H9 (cell line): ENCODE results near the gene MYO7B. TPM values are rescaled to one million over a fixed set of nuclear protein-coding genes. Genes with fewer than 3 reads are reported as not detected.

Experiments
- DNase-seq: peaks from one replicate; pipeline ENCODE4 v3.0.0-alpha.2; 2017
- H2AFZ ChIP-seq: one replicate; pipeline ENCODE4 v1.6.1; 2013; ENCODE audit warnings: mild to moderate bottlenecking, low read length, control low read depth, moderate library complexity
- H2AK5ac ChIP-seq: 2 replicates; pipeline ENCODE4 v1.6.1; 2013; ENCODE audit warnings: low read length, control low read depth, mixed read lengths; ENCODE audit not compliant: insufficient read length
- H2BK120ac ChIP-seq: one replicate; pipeline ENCODE4 v1.6.1; 2013; ENCODE audit warnings: low read depth, mild to moderate bottlenecking, low read length, control low read depth, inconsistent platforms; ENCODE audit not compliant: poor library complexity, severe bottlenecking
- H2BK12ac ChIP-seq: 2 replicates; pipeline ENCODE4 v1.6.1; 2013; ENCODE audit warnings: low read length, control low read depth, mixed read lengths, low read depth; ENCODE audit not compliant: insufficient read length
- H2BK15ac ChIP-seq: 2 replicates; pipeline ENCODE4 v1.6.1; 2013; ENCODE audit warnings: low read depth, low read length, control low read depth
- H2BK20ac ChIP-seq: one replicate; pipeline ENCODE4 v1.6.1; 2013; ENCODE audit warnings: low read depth, mild to moderate bottlenecking, low read length, control low read depth, inconsistent platforms; ENCODE audit not compliant: poor library complexity, severe bottlenecking
- H2BK5ac ChIP-seq: 2 replicates; pipeline ENCODE4 v1.6.1; 2013; ENCODE audit warnings: low read length, control low read depth, mixed read lengths; ENCODE audit not compliant: insufficient read length
- H3K14ac ChIP-seq: 2 replicates; pipeline ENCODE4 v1.6.1; 2013; ENCODE audit warnings: low read length, control low read depth; ENCODE audit not compliant: insufficient read depth
- H3K18ac ChIP-seq: 2 replicates; pipeline ENCODE4 v1.6.1; 2013; ENCODE audit warnings: low read depth, mild to moderate bottlenecking, mixed read lengths, low read length, control low read depth; ENCODE audit not compliant: insufficient read length
- H3K23ac ChIP-seq: 2 replicates; pipeline ENCODE4 v1.6.1; 2013; ENCODE audit warnings: low read length, control low read depth, mixed read lengths, low read depth; ENCODE audit not compliant: insufficient read length
- H3K23me2 ChIP-seq: 2 replicates; pipeline ENCODE4 v1.6.1; 2013; ENCODE audit warnings: low read depth, mild to moderate bottlenecking, mixed read lengths, low read length, control low read depth; ENCODE audit not compliant: insufficient read length, poor library complexity, severe bottlenecking
- H3K27ac ChIP-seq: 2 replicates; pipeline ENCODE4 v1.5.1; 2013; ENCODE audit warnings: low read length, control low read depth, mixed read lengths, low read depth; ENCODE audit not compliant: insufficient read length
- H3K27me3 ChIP-seq: 2 replicates; pipeline ENCODE4 v1.6.1; 2013; ENCODE audit warnings: low read length, control low read depth, inconsistent platforms; ENCODE audit not compliant: insufficient read depth
- H3K4ac ChIP-seq: 2 replicates; pipeline ENCODE4 v1.6.1; 2013; ENCODE audit warnings: low read depth, mild to moderate bottlenecking, control low read depth, inconsistent platforms, low read length, moderate library complexity
- H3K4me1 ChIP-seq: 2 replicates; pipeline ENCODE4 v1.6.1; 2013; ENCODE audit warnings: low read length, control low read depth, inconsistent platforms; ENCODE audit not compliant: insufficient read depth
- H3K4me2 ChIP-seq: 2 replicates; pipeline ENCODE4 v1.6.1; 2013; ENCODE audit warnings: low read length, control low read depth, mixed read lengths; ENCODE audit not compliant: insufficient read length, insufficient read depth
- H3K56ac ChIP-seq: 2 replicates; pipeline ENCODE4 v1.6.1; 2013; ENCODE audit warnings: low read depth, mild to moderate bottlenecking, mixed read lengths, low read length, control low read depth; ENCODE audit not compliant: insufficient read length
- H3K79me1 ChIP-seq: 2 replicates; pipeline ENCODE4 v1.6.1; 2013; ENCODE audit warnings: low read depth, mild to moderate bottlenecking, moderate library complexity, low read length, control low read depth, inconsistent platforms; ENCODE audit not compliant: insufficient read depth, poor library complexity, severe bottlenecking
- H3K79me2 ChIP-seq: 2 replicates; pipeline ENCODE4 v1.6.1; 2013; ENCODE audit warnings: low read length, control low read depth, inconsistent platforms; ENCODE audit not compliant: insufficient read depth
- H3K9ac ChIP-seq: 2 replicates; pipeline ENCODE4 v1.6.1; 2013; ENCODE audit warnings: low read length, control low read depth, mixed read lengths; ENCODE audit not compliant: insufficient read length; ENCODE audit errors: extremely low read depth
- H3K9me3 ChIP-seq: one replicate; pipeline ENCODE4 v1.6.1; 2013; ENCODE audit warnings: low read depth, low read length, inconsistent platforms; ENCODE audit not compliant: control insufficient read depth
- H3T11ph ChIP-seq: one replicate; pipeline ENCODE4 v1.6.1; 2013; ENCODE audit warnings: mild to moderate bottlenecking, low read length, control low read depth, inconsistent platforms
- H4K20me1 ChIP-seq: one replicate; pipeline ENCODE4 v1.6.1; 2013; ENCODE audit not compliant: control insufficient read depth, insufficient read length, insufficient read depth
- H4K5ac ChIP-seq: 2 replicates; pipeline ENCODE4 v1.6.1; 2013; ENCODE audit warnings: low read depth, mild to moderate bottlenecking, mixed read lengths, low read length, control low read depth; ENCODE audit not compliant: insufficient read length
- H4K8ac ChIP-seq: replicated peaks from 2 replicates; pipeline ENCODE4 v1.6.1; 2013; ENCODE audit warnings: low read length, control low read depth, mixed read lengths, low read depth; ENCODE audit not compliant: insufficient read length
- H4K91ac ChIP-seq: 2 replicates; pipeline ENCODE4 v1.6.1; 2013; ENCODE audit warnings: low read depth, mild to moderate bottlenecking, moderate library complexity, mixed read lengths, low read length, control low read depth; ENCODE audit not compliant: insufficient read length
- H3K27ac Mint-ChIP-seq, 3 experiments: 2 replicates in 2 of 3; 3 replicates in 1 of 3; pipeline ENCODE4 v1.8.0; 2020 to 2021; ENCODE audit warnings: mixed read lengths in 3 of 3, mild to moderate bottlenecking in 1 of 3, moderate library complexity in 1 of 3
- H3K27me3 Mint-ChIP-seq: 2 replicates; pipeline ENCODE4 v1.8.0; 2021; ENCODE audit warnings: low read depth, mild to moderate bottlenecking, moderate library complexity, mixed read lengths
- H3K36me3 Mint-ChIP-seq, 3 experiments: 2 replicates in 2 of 3; 3 replicates in 1 of 3; pipeline ENCODE4 v1.8.0; 2020 to 2021; ENCODE audit warnings: low read depth in 3 of 3, mixed read lengths in 3 of 3; ENCODE audit not compliant: insufficient read depth in 1 of 3
- H3K4me1 Mint-ChIP-seq, 2 experiments: 2 replicates each; pipeline ENCODE4 v1.8.0; 2020; ENCODE audit warnings: mixed read lengths in 2 of 2
- H3K4me3 Mint-ChIP-seq, 2 experiments: 2 replicates in 1 of 2; 3 replicates in 1 of 2; pipeline ENCODE4 v1.8.0; 2020 to 2021; ENCODE audit warnings: mild to moderate bottlenecking in 2 of 2, mixed read lengths in 2 of 2, moderate library complexity in 1 of 2
- H3K9me3 Mint-ChIP-seq, 2 experiments: 2 replicates in 1 of 2; 3 replicates in 1 of 2; pipeline ENCODE4 v1.8.0; 2020; ENCODE audit warnings: mild to moderate bottlenecking in 2 of 2, mixed read lengths in 2 of 2, moderate library complexity in 1 of 2
- WGBS: extraction: QIAGEN DNeasy Blood & Tissue Kit; methylation state at CpG from one replicate; pipeline ENCODE4 v1.1.7; 2013; ENCODE audit warnings: missing lambda C conversion rate, low lambda C conversion rate, mixed read lengths; ENCODE audit not compliant: insufficient read length; ENCODE audit errors: extremely low coverage; 5-methylcytosine and 5-hydroxymethylcytosine counted together
- total RNA-seq: library from RNA; stranded (reverse); gene quantifications from 2 replicates; pipeline ENCODE4 v1.2.1, GENCODE V29; 2021
- TF ChIP-seq, protein P1 (sequence below): fragments of 200-600 bp; sonication (generic); conservative IDR thresholded peaks from 3 replicates; pipeline ENCODE4 v1.8.0; 2021; ENCODE audit warnings: antibody characterized with exemption, mild to moderate bottlenecking

MYO7B gene
- total RNA-seq, 1 experiment from 2014 or later: not detected

DNA sequence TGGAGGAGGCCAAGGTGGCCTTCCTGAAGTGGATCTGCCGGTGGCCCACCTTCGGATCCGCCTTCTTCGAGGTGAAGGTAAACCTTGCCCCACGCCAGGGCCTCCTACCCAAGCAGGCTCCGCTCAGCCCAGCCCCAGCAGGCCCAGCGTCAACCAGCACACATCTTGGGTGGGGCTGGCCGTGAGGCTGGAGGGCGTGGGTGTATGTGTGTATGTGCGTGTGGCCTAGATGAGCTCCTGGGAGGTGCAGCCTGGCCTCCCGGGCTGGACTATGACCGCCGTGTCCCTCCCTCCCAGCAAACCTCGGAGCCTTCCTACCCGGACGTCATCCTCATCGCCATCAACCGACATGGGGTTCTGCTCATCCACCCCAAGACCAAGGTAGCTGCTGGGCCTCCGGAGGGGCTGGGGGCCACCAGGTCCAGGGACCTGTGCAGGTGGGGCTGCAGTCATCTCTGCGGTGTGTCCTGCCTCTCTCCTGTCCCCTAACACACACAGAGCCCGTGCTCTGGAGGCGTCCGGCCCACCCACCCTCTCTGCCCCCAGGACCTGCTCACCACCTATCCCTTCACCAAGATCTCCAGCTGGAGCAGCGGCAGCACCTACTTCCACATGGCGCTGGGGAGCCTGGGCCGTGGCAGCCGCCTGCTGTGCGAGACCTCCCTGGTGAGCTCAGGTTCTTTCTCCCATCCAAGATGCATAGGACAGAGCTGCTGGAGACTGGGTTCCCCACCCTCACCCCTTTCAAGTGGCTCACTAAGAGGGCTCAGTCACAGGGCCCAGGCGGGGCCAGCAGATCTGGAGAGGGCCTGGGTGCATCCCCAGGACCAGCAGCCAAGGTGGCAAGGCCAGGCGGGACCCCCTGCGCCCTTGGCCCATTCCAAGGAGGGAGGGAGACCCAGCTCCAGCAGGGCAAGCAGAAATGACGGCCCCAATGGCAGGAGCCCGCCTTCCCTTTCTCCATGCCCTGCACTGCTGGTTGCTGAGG lies 101.1 kb downstream of the MYO7B start:
- Histone ChIP-seq H3K23ac (no peak overlapping the region), H4K5ac (no peak overlapping the region), H3K27me3 (no peaks in the 10 kb centered on the region), H3K23me2 (no peaks in the 10 kb centered on the region), H3K4me2 (no peak overlapping the region), H3K9ac (no peak overlapping the region), H2BK20ac (no peak overlapping the region), H3K18ac (no peak overlapping the region), H2BK5ac (no peak overlapping the region), H3T11ph (no peak overlapping the region), H3K27ac (no peak overlapping the region), H2BK120ac (no peak overlapping the region), H3K9me3 (no peaks in the 10 kb centered on the region), H4K20me1 (no peaks in the 10 kb centered on the region), H2BK15ac (no peak overlapping the region), H4K91ac (no peak overlapping the region), H3K14ac (no peak overlapping the region; the same call in 1 of the 2 replicates), H3K79me1 (no peaks in the 10 kb centered on the region), H2AFZ (no peak overlapping the region), H3K56ac (no peak overlapping the region), H4K8ac (no peak overlapping the region), H3K79me2 (no peaks in the 10 kb centered on the region), H2AK5ac (no peak overlapping the region), H3K4ac (no peak overlapping the region), H2BK12ac (no peak overlapping the region), H3K4me1 (no peaks in the 10 kb centered on the region; the same call in 1 of the 2 replicates)
- no CpG with 5 or more reads among the region's 33 CpGs for WGBS
- peak overlapping the region in 1 of 3 experiments; percentile 77; a peak in 1 of 7 replicates for H3K27ac Mint-ChIP-seq
- no peaks in the 10 kb centered on the region for H3K9me3 Mint-ChIP-seq
- H3K4me3 Mint-ChIP-seq: no peak overlapping the region; a peak in 1 of 5 replicates
- TF ChIP-seq, protein P1, sequence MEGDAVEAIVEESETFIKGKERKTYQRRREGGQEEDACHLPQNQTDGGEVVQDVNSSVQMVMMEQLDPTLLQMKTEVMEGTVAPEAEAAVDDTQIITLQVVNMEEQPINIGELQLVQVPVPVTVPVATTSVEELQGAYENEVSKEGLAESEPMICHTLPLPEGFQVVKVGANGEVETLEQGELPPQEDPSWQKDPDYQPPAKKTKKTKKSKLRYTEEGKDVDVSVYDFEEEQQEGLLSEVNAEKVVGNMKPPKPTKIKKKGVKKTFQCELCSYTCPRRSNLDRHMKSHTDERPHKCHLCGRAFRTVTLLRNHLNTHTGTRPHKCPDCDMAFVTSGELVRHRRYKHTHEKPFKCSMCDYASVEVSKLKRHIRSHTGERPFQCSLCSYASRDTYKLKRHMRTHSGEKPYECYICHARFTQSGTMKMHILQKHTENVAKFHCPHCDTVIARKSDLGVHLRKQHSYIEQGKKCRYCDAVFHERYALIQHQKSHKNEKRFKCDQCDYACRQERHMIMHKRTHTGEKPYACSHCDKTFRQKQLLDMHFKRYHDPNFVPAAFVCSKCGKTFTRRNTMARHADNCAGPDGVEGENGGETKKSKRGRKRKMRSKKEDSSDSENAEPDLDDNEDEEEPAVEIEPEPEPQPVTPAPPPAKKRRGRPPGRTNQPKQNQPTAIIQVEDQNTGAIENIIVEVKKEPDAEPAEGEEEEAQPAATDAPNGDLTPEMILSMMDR: no peak
- H3K36me3 Mint-ChIP-seq: no peaks in the 10 kb centered on the region
- peaks cover 8% of the 10 kb centered on the region in 2 experiments for H3K4me1 Mint-ChIP-seq
- H3K27me3 Mint-ChIP-seq: no peaks in the 10 kb centered on the region
- no peak for DNase-seq
